ENCODE measurements around the gene HTR3A. TPM values are rescaled to one million over a fixed set of nuclear protein-coding genes. Genes with fewer than 3 reads are reported as not detected.
"Not testable (repeated sequence)": the region's sequence is repeated elsewhere in the genome, so short reads cannot be mapped to it uniquely, and the experiment has no call there.

HTR3A gene
- total RNA-seq = not detected in 2 replicates

DNA sequence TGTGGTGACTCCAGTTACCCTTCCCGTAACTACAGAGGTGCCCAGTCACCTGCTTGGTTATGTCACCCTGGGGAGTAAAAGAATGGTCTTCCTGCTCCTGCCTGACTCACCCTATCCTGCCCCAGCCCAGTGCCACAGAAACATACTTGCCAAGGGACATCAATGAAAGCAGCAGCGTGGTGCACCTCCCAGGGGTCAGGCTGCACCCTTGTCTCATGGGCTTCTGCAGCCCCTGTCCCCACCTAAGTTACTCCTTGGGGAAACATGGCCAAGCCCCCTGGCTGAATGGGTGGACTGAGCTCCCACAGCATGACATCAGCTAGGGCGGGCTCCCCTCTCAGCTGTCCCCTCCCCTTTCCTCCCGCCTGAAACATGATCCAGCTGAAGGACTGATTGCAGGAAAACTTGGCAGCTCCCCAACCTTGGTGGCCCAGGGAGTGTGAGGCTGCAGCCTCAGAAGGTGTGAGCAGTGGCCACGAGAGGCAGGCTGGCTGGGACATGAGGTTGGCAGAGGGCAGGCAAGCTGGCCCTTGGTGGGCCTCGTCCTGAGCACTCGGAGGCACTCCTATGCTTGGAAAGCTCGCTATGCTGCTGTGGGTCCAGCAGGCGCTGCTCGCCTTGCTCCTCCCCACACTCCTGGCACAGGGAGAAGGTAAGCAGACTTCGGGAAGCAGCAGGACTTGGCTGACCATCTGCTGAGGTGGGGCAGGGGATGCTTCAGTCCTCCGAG, at the start of gene HTR3A:
TSS of gene HTR3A (plus strand) at position 368 of the 730 bp plus-strand sequence. CDS start at position 586, 218 bp downstream.
- no peaks in the 10 kb centered on the region for H3K9me3 Mint-ChIP-seq
- H3K36me3 Mint-ChIP-seq (ENCODE audit: low read depth) = no peaks in the 10 kb centered on the region
- peaks cover 2% of the 10 kb centered on the region for H3K27me3 Mint-ChIP-seq (ENCODE audit: insufficient read depth)
- H3K4me1 Mint-ChIP-seq (ENCODE audit: low read depth) = no peaks in the 10 kb centered on the region
- H3K4me3 Mint-ChIP-seq = no peak within 1 kb of the TSS
- DNase-seq (ENCODE audit: low spot score) = no peak
- intact Hi-C loops (cut with micrococcal nuclease) = no loop called here
- no peak within 1 kb of the TSS for H3K27ac Mint-ChIP-seq

DNA sequence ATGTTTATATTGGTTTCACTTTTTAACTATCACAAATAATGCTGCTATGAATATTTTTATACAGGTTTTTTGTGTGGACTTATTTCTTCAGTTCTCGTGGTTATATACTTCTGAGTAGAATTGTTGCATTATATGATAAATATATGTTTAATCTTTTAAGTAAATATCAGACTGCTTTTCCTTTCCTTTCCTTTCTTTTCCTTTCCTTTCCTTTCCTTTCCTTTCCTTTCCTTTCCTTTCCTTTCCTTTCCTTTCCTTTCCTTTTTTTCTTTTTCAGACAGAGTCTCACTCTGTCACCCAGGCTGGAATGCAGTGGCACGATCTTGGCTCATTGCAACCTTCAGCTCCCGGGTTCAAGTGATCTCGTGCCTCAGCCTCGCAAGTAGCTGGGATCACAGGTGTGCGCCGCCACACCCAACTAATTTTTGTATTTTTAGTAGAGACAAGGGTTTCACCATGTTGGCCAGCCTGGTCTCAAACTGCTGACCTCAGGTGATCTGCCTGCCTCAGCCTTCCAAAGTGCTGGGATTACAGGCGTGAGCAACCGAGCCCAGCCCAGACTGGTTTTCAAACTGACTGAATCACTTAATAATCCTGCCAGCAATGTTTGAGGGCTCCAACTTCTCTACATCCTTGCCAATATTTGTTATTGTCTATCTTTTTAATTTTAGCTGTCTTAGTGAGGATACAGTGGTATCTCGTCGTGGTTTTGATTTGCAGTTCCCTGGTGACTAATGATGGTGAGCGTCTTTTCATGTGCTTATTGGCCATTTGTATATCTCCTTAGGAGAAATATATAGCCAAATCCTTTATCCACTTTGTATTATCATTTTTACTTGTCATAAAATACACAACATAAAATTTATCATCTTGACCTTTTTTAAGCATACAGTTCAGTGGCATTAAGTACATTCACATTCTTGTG, 48.4 kb upstream of the HTR3A start:
- intact Hi-C loops (cut with micrococcal nuclease) = no loop called here
- Mint-ChIP-seq H3K36me3 (ENCODE audit: low read depth) (no peaks in the 10 kb centered on the region), H3K4me3 (no peak overlapping the region), H3K4me1 (ENCODE audit: low read depth) (no peaks in the 10 kb centered on the region), H3K27ac (no peak overlapping the region), H3K9me3 (no peaks in the 10 kb centered on the region), H3K27me3 (ENCODE audit: insufficient read depth) (peaks cover 10% of the 10 kb centered on the region)
- no peak for DNase-seq (ENCODE audit: low spot score)

DNA sequence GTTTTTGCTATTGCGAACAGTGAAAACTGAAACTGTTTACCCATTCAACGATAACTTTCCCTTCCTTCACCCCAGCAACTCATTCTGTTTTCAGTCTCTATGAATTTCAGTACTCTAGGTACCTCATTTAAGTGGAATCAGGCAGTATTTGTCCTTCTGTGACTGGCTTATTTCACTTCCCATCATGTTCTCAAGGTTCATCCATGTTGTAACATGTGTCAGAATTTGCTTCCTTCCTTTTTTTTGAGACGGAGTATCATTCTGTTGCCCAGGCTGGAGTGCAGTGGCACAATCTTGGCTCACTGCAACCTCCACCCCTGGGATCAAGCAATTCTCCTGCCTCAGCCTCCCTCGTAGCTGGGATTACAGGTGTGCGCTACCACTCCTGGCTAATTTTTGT, 46.6 kb upstream of the HTR3A start:
- H3K27me3 Mint-ChIP-seq (ENCODE audit: insufficient read depth) = peaks cover 12% of the 10 kb centered on the region
- H3K4me3 Mint-ChIP-seq = no peak overlapping the region
- no peak overlapping the region for H3K27ac Mint-ChIP-seq
- no peaks in the 10 kb centered on the region for H3K9me3 Mint-ChIP-seq
- no peaks in the 10 kb centered on the region for H3K36me3 Mint-ChIP-seq (ENCODE audit: low read depth)
- H3K4me1 Mint-ChIP-seq (ENCODE audit: low read depth) = no peaks in the 10 kb centered on the region
- no peak for DNase-seq (ENCODE audit: low spot score)
- intact Hi-C loops (cut with micrococcal nuclease) = no loop called here

DNA sequence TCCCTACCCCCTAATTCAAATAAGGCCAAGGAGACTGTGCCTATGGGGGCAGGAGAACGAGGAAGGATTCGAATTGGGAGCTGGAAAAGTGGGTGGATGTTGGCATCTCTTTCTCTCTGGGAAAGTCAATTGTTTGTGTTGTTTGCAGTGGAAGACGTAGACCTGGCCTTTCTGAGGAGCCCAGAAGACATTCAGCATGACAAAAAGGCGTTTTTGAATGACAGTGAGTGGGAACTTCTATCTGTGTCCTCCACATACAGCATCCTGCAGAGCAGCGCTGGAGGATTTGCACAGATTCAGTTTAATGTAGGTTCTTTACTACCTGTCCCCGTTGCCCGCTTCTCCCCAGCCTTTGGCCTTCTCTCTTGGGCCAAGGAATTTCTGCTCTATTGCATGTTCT, 42.1 kb upstream of the HTR3A start:
- Mint-ChIP-seq H3K27me3 (ENCODE audit: insufficient read depth) (peaks cover 12% of the 10 kb centered on the region), H3K4me1 (ENCODE audit: low read depth) (no peaks in the 10 kb centered on the region), H3K4me3 (no peak overlapping the region), H3K36me3 (ENCODE audit: low read depth) (no peaks in the 10 kb centered on the region), H3K27ac (no peak overlapping the region), H3K9me3 (no peaks in the 10 kb centered on the region)
- intact Hi-C loops (cut with micrococcal nuclease) = no loop called here
- DNase-seq (ENCODE audit: low spot score) = no peak

DNA sequence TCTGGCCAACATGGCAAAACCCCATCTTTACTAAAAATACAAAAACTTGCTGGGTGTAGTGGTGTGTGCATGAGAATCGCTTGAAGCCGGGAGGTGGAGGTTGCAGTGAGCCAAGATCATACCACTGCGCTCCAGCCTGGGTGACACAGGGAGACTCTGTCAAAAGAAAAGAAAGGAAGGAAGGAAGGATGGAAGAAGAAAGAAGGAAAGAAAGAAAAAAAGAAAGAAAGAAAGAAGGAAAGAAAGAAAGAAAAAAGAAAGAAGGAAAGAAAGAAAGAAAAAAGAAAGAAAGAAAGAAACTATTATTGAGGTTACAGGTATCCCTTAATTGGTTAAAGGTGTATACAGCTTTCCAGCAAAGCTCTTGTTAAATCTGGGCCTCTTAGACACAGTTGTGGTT, 40.7 kb upstream of the HTR3A start:
- H3K4me3 Mint-ChIP-seq; DNase-seq (ENCODE audit: low spot score); intact Hi-C loops (cut with micrococcal nuclease); H3K9me3 Mint-ChIP-seq; H3K27ac Mint-ChIP-seq; H3K36me3 Mint-ChIP-seq (ENCODE audit: low read depth); H3K4me1 Mint-ChIP-seq (ENCODE audit: low read depth): not testable (repeated sequence)
- peaks cover 12% of the 10 kb centered on the region for H3K27me3 Mint-ChIP-seq (ENCODE audit: insufficient read depth)

DNA sequence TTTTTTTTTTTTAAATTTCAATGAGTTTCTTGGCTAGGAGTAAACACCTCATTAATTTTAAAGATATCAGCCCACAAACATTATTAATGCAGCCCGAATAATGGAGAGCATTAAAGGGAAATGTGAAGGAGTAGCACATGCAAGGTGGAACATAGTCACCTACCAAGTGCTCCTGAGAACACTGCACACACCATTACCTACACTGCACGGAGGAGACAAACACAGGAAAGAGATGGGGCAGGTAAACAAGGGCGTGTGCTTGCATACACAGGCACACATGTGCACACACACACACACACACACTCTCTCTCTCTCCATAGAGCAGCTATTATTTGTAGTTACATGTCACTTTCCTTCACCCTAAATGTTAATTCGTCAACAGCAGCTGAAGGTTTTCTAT, 40.1 kb upstream of the HTR3A start:
- intact Hi-C loops (cut with micrococcal nuclease) = no loop called here
- H3K27ac Mint-ChIP-seq = no peak overlapping the region
- no peaks in the 10 kb centered on the region for H3K36me3 Mint-ChIP-seq (ENCODE audit: low read depth)
- no peak overlapping the region for H3K4me3 Mint-ChIP-seq
- no peaks in the 10 kb centered on the region for H3K9me3 Mint-ChIP-seq
- H3K27me3 Mint-ChIP-seq (ENCODE audit: insufficient read depth) = peaks cover 12% of the 10 kb centered on the region
- DNase-seq (ENCODE audit: low spot score) = no peak
- H3K4me1 Mint-ChIP-seq (ENCODE audit: low read depth) = no peaks in the 10 kb centered on the region

DNA sequence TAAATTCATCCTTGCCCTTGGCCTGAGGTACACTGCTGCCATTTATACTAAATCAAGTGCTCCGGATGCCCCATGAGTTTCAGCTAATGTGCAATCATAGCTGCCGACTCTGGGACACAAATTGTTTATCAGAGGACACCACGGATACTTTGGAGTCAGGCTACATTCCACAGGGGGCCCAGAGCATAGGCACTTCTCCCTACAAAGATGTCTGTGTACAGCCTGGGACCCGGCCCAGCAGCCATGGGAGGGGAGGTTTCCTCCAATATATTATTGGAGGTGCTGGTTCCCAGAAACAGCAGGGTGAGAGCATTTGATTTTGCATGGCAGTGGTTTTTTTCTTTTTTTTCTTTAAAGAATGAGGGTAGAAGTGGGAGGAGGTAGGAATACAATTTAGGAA, 39.0 kb upstream of the HTR3A start:
- Mint-ChIP-seq H3K36me3 (ENCODE audit: low read depth) (no peaks in the 10 kb centered on the region), H3K9me3 (no peaks in the 10 kb centered on the region), H3K4me3 (no peak overlapping the region), H3K27ac (no peak overlapping the region), H3K27me3 (ENCODE audit: insufficient read depth) (peaks cover 12% of the 10 kb centered on the region), H3K4me1 (ENCODE audit: low read depth) (no peaks in the 10 kb centered on the region)
- DNase-seq (ENCODE audit: low spot score) = no peak
- intact Hi-C loops (cut with micrococcal nuclease) = no loop called here

DNA sequence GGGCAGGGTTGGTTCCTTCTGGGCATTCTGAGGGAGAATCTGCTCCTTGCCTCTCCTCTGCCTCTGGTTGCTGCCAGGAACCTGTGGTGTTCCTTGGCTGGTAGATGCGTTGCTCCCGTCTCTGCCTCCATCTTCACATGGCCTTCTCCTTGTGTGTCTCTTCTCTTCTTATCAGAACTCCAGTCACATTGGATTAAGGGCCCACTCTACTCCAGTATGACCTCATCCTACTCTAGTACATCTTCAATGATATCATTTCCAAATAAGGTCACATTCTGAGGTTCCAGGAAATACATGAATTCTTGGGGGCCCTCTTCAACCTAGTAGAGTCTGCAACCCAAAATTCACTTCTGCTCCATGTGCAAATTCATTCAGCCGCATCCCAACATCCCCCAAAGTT, 37.0 kb upstream of the HTR3A start:
- Mint-ChIP-seq H3K36me3 (ENCODE audit: low read depth) (no peaks in the 10 kb centered on the region), H3K9me3 (no peaks in the 10 kb centered on the region), H3K27ac (no peak overlapping the region), H3K4me1 (ENCODE audit: low read depth) (no peaks in the 10 kb centered on the region), H3K27me3 (ENCODE audit: insufficient read depth) (peaks cover 8% of the 10 kb centered on the region), H3K4me3 (no peak overlapping the region)
- DNase-seq (ENCODE audit: low spot score) = no peak
- intact Hi-C loops (cut with micrococcal nuclease) = no loop called here

DNA sequence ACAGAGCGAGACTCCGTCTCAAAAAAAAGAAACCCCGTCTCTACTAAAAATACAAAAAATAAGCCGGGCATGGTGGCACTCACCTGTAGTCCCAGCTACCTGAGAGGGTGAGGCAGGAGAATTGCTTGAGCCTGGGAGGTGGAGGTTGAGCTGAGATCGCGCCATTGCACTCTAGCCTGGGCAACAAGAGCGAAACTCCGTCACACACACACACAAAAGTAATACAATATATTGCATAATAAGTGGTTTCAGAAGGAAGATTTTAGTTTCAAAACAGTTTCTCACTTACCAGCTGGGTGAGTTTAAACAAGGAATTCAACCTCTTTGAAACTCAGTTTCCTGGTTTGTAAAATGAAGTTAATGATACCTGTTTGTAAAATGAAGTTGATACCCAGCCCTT, 32.7 kb upstream of the HTR3A start:
- Mint-ChIP-seq H3K27ac (no peak overlapping the region), H3K36me3 (ENCODE audit: low read depth) (no peaks in the 10 kb centered on the region), H3K27me3 (ENCODE audit: insufficient read depth) (peaks cover 5% of the 10 kb centered on the region), H3K4me3 (no peak overlapping the region), H3K9me3 (no peaks in the 10 kb centered on the region), H3K4me1 (ENCODE audit: low read depth) (no peaks in the 10 kb centered on the region)
- intact Hi-C loops (cut with micrococcal nuclease) = no loop called here
- DNase-seq (ENCODE audit: low spot score) = no peak

DNA sequence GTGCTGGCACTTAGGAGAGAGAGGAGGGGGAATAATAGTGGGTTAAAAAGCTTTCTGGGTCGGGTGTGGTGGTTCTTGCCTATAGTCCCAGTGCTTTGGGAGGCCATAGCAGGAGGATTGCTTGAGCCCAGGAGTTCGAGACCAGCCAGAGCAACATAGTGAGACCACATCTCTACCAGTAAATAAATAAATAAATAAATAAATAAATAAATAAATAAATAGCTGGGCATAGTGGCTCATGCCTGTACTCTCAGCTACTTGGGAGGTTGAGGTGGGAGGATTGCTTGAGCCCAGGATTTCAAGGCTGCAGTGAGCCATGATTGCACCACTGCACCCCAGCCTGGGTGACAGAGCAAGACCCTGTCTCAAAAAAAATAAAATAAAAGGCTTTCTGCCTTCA, 28.7 kb upstream of the HTR3A start:
- intact Hi-C loops (cut with micrococcal nuclease) = not testable (repeated sequence)

DNA sequence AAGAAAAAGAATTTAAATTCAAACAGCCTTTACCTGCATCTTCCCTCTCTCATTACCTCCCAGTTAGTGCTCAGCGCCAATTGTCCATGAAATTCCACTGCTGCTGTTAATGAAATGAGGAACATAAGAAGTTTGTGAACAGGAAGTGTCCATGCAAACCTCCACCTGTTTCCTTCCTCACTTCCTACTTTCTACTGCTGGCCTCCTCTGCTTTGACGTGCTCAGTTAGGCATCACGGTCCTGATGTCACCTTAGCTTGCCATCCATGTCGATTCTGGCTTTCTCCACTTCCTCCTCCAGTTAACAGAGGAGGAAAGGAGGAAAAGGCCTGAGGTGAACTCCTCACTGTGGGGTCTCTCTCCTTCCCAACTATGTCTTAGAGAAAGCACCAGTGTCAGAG, 26.9 kb upstream of the HTR3A start:
- intact Hi-C loops (cut with micrococcal nuclease) = no loop called here
- H3K27me3 Mint-ChIP-seq (ENCODE audit: insufficient read depth) = peaks cover 6% of the 10 kb centered on the region
- H3K4me1 Mint-ChIP-seq (ENCODE audit: low read depth) = no peaks in the 10 kb centered on the region
- H3K4me3 Mint-ChIP-seq = no peak overlapping the region
- no peaks in the 10 kb centered on the region for H3K36me3 Mint-ChIP-seq (ENCODE audit: low read depth)
- H3K27ac Mint-ChIP-seq = no peak overlapping the region
- H3K9me3 Mint-ChIP-seq = no peaks in the 10 kb centered on the region
- no peak for DNase-seq (ENCODE audit: low spot score)

More for the DNA sequence above, 28.7 kb upstream of the HTR3A start:
- not testable (repeated sequence) for H3K4me3 Mint-ChIP-seq; DNase-seq (ENCODE audit: low spot score); H3K4me1 Mint-ChIP-seq (ENCODE audit: low read depth); H3K9me3 Mint-ChIP-seq; H3K27ac Mint-ChIP-seq; H3K36me3 Mint-ChIP-seq (ENCODE audit: low read depth); H3K27me3 Mint-ChIP-seq (ENCODE audit: insufficient read depth)

DNA sequence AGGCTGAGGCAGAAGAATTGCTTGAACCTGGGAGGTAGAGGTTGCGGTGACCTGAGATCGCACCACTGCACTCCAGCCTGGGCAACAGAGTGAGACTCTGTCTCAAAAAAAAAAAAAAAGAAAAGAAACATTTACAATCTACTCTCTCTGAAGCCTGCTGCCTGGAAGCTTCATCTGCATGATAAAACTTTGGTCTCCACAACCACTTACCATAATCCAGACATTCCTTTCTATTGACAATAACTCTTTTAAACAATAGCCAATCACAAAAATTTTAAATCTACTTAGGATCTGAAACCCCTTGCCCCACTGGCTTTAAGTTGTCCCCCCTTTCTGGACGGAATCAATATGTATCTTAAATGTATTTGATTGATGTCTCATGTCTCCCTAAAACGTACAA, 25.0 kb upstream of the HTR3A start:
- Mint-ChIP-seq H3K27ac (no peak overlapping the region), H3K27me3 (ENCODE audit: insufficient read depth) (peaks cover 9% of the 10 kb centered on the region), H3K9me3 (no peaks in the 10 kb centered on the region), H3K4me3 (no peak overlapping the region), H3K36me3 (ENCODE audit: low read depth) (no peaks in the 10 kb centered on the region), H3K4me1 (ENCODE audit: low read depth) (no peaks in the 10 kb centered on the region)
- intact Hi-C loops (cut with micrococcal nuclease) = no loop called here
- no peak for DNase-seq (ENCODE audit: low spot score)

DNA sequence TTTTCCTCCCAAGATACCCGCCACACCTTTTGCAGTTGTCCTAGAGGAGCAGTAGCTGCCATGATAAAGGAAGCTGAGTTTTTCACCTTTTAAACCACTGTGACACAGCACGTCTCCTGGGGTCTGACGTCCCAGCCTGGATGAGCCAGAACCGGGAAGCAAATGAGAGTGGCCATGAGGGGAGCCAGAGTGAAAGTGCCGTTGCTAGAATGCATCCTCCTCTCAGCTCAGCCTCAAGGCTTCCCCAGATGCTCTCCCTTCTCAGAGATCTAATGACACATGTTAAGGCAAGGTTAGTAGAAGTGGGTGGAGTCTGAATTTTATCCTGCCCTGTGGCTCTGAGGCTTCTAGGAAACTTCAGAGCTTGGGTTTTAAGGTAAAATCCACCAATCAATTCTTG, 23.4 kb upstream of the HTR3A start:
- H3K9me3 Mint-ChIP-seq = no peaks in the 10 kb centered on the region
- DNase-seq (ENCODE audit: low spot score) = no peak
- no peak overlapping the region for H3K4me3 Mint-ChIP-seq
- no peaks in the 10 kb centered on the region for H3K36me3 Mint-ChIP-seq (ENCODE audit: low read depth)
- intact Hi-C loops (cut with micrococcal nuclease) = no loop called here
- peaks cover 6% of the 10 kb centered on the region for H3K27me3 Mint-ChIP-seq (ENCODE audit: insufficient read depth)
- no peaks in the 10 kb centered on the region for H3K4me1 Mint-ChIP-seq (ENCODE audit: low read depth)
- no peak overlapping the region for H3K27ac Mint-ChIP-seq
